Naive thymus-derived CD8-positive, alpha-beta T cell (primary cell): ENCODE results near the gene HOXB2. TPM values are rescaled to one million over a fixed set of nuclear protein-coding genes. Genes with fewer than 3 reads are reported as not detected.
A peak's percentile ranks its signal among the peaks of the same experiment; 100 is the strongest.

Experiments used
- ATAC-seq, 2 donors: fragments of 150-1000 bp; cut with Tn5 transposase in 1 of 2; sonication (Bioruptor Pico), chemical (Tn5 transposase) in 1 of 2; 1 replicate in 1 of 2; 2 replicates in 1 of 2; pipeline ENCODE4 v1.10.0; 2021; ENCODE audit warnings: mild to moderate bottlenecking in 2 of 2, moderate library complexity in 2 of 2
- POLR2A ChIA-PET: fragments of 350-600 bp; sonication (Branson Sonifier 250); formaldehyde crosslinking; loops from one replicate; lab custom pipeline; 2021; ENCODE audit warnings: antibody characterized with exemption; lab: Charles Lee
- DNase-seq, 10 donors: peaks; one replicate each; pipeline versions ENCODE4 v3.0.0 to v3.0.0-alpha.2; 2020 to 2022
- H3K27ac Mint-ChIP-seq, 10 donors: one replicate each; pipeline ENCODE4 v1.8.0; 2020 to 2022; ENCODE audit warnings: mild to moderate bottlenecking in 10 of 10, mixed read lengths in 10 of 10, moderate library complexity in 4 of 10, inconsistent platforms in 1 of 10
- H3K27me3 Mint-ChIP-seq, 5 donors: one replicate each; pipeline ENCODE4 v1.8.0; 2021 to 2022; ENCODE audit warnings: mixed read lengths in 5 of 5
- H3K36me3 Mint-ChIP-seq, 3 donors: one replicate each; pipeline ENCODE4 v1.8.0; 2020 to 2022; ENCODE audit warnings: mixed read lengths in 3 of 3, mild to moderate bottlenecking in 2 of 3, inconsistent platforms in 1 of 3
- H3K4me1 Mint-ChIP-seq, 4 donors: one replicate each; pipeline ENCODE4 v1.8.0; 2021 to 2022; ENCODE audit warnings: mixed read lengths in 4 of 4
- H3K4me3 Mint-ChIP-seq, 10 donors: one replicate each; pipeline ENCODE4 v1.8.0; 2020 to 2022; ENCODE audit warnings: mild to moderate bottlenecking in 10 of 10, mixed read lengths in 10 of 10, moderate library complexity in 6 of 10, inconsistent platforms in 1 of 10
- H3K9me3 Mint-ChIP-seq, 9 donors: one replicate each; pipeline ENCODE4 v1.8.0; 2020 to 2022; ENCODE audit warnings: mixed read lengths in 9 of 9, mild to moderate bottlenecking in 3 of 9, inconsistent platforms in 1 of 9, moderate library complexity in 1 of 9
- polyA plus RNA-seq, 3 donors: library from polyadenylated mRNA; unstranded; fragments of 300-500 nt; fragmentation: Illumina TruSeq; gene quantifications; one replicate each; pipeline ENCODE4 v1.2.3, GENCODE V29; 2021
- total RNA-seq, 8 experiments: library from RNA in 2 of 8; stranded (reverse) in 2 of 8; gene quantifications; one replicate each; pipeline ENCODE4 v1.2.3 and lab custom pipeline; 2021 to 2026

HOXB2 gene
- total and polyA plus RNA-seq, 5 experiments from 2014 or later, result 7.6 to 32.4 (median 16.4) TPM

- Mint-ChIP-seq H3K27me3 (peaks cover 36 to 59% (median 54%) of the 10 kb centered on the region in 5 donors), H3K36me3 (no peaks in the 10 kb centered on the region), H3K4me3 (peak within 1 kb of the TSS; percentile 86 to 96 (median 90)), H3K4me1 (peaks cover 11 to 65% (median 43%) of the 10 kb centered on the region in 4 donors), H3K9me3 (no peaks in the 10 kb centered on the region), H3K27ac (peak within 1 kb of the TSS; percentile 43 to 91 (median 80))
- ATAC-seq (peak; percentile 77 to 78), DNase-seq (peak; percentile 34 to 80 (median 56))
- POLR2A ChIA-PET, result interaction anchor here (0.9 to 2.2 kb wide), 5 partner anchors 9 to 36 kb away, joined by 3 to 9 read pairs (median 5); partner anchors contain the start of gene HOXB5
Observed at GRCh38 chr17:48577946-48578615, 33.2 kb upstream of the HOXB2 start, which contains the start of gene HOXB4. Gene HOXB4, minus strand, starts transcription at chr17:48578350. Its CDS starts 31 bp downstream, at chr17:48578319.

GRCh38 chr17:48577330-48577945, 32.5 kb upstream of the HOXB2 start:
- H3K9me3 Mint-ChIP-seq, result no peaks in the 10 kb centered on the region
- H3K4me1 Mint-ChIP-seq, result peaks cover 11 to 62% (median 41%) of the 10 kb centered on the region in 4 donors
- no peaks in the 10 kb centered on the region for H3K36me3 Mint-ChIP-seq
- peak overlapping the region in 4 of 10 donors; percentile 56 to 73 (median 60) for H3K27ac Mint-ChIP-seq
- POLR2A ChIA-PET, result interaction anchor here (1.0 to 2.2 kb wide), 4 partner anchors 9 to 34 kb away, joined by 3 to 9 read pairs (median 4); no protein-coding TSS in a partner anchor
- peak; percentile 22 to 38 for ATAC-seq
- peak overlapping the region; percentile 55 to 87 (median 83) for H3K4me3 Mint-ChIP-seq
- DNase-seq, result no peak
- peaks cover 31 to 52% (median 48%) of the 10 kb centered on the region in 5 donors for H3K27me3 Mint-ChIP-seq

DNA sequence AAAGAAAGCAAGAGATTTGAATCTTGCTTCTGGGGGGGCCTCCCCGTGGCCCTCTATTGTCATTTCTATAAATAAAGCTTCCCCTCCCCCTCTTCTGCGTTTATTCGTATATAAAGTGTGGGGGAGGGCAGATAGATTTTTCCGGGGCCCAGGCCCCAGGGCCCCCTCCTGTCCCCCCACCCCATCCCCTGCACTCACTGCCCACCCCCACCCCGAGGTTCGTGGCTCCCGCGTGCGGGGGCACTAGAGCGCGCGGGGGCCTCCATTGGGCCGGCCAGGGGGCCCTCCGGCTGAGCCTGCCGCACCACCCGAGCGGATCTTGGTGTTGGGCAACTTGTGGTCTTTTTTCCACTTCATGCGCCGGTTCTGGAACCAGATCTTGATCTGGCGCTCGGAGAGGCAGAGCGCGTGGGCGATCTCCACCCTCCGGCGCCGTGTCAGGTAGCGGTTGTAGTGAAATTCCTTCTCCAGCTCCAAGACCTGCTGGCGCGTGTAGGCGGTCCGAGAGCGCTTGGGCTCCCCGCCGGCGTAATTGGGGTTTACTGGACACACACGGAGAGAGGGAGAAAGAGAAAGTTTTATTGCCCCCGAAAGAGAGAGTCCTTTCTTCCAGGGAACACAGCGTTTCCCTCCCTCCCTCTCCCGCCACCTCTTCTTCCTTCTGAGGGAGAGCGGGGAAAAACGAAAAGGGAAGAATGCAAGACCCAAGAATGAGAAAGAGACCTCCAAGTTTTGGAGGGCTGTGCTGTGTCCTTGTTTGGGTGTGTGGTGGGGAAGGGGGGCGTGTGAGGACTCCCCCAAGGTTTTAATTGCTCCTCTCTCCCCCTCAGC, 31.8 kb upstream of the HOXB2 start:
- DNase-seq (no peak), ATAC-seq (no peak)
- H3K27ac Mint-ChIP-seq, result peak overlapping the region in 2 of 10 donors; percentile 51 to 70
- peaks cover 11 to 58% (median 38%) of the 10 kb centered on the region in 4 donors for H3K4me1 Mint-ChIP-seq
- no peaks in the 10 kb centered on the region for H3K9me3 Mint-ChIP-seq
- H3K36me3 Mint-ChIP-seq, result no peaks in the 10 kb centered on the region
- POLR2A ChIA-PET, result interaction anchor here (1.0 to 2.2 kb wide), 2 partner anchors 20 to 30 kb away, joined by 3 to 9 read pairs; no protein-coding TSS in a partner anchor
- peaks cover 28 to 45% (median 44%) of the 10 kb centered on the region in 5 donors for H3K27me3 Mint-ChIP-seq
- H3K4me3 Mint-ChIP-seq, result peak overlapping the region; percentile 59 to 87 (median 83)

- Mint-ChIP-seq H3K9me3 (no peaks in the 10 kb centered on the region), H3K4me1 (peaks cover 11 to 51% (median 31%) of the 10 kb centered on the region in 4 donors), H3K27ac (peak overlapping the region in 2 of 10 donors; percentile 19 to 79), H3K27me3 (peaks cover 23 to 37% (median 36%) of the 10 kb centered on the region in 5 donors), H3K4me3 (peak overlapping the region in 2 of 10 donors; percentile 38 to 52), H3K36me3 (no peaks in the 10 kb centered on the region)
- ATAC-seq (no peak), DNase-seq (no peak)
- POLR2A ChIA-PET, result interaction anchor here (1.5 kb wide), 1 partner anchor 10 kb away, joined by 4 read pairs; no protein-coding TSS in a partner anchor
Observed at GRCh38 chr17:48575673-48576478, 31.0 kb upstream of the HOXB2 start.

DNA sequence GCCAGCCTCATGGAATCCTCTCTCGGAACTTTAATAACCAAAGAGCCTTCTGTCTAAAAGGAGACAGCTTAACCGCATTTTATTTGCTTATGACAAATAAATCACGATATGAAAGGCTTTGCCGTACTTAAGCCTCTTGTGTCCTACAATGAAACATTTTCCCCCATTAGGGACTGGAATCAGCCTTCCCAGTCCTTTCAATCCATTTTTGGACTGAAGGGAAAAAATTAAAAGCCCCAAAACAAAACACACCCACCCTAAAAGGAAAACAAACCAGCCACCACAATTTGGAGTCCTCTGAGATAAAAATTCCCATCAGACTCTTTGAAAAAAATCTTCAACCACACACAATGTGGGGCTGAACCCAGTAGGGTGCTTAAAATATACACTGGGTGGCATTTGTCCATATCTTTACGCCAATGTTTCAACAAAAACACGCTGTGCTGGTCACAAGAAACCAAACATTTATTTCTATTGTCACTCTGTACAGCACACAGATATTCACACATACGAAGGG, 30.2 kb upstream of the HOXB2 start:
- Mint-ChIP-seq H3K36me3 (no peaks in the 10 kb centered on the region), H3K27ac (no peak overlapping the region), H3K4me3 (no peak overlapping the region), H3K4me1 (peaks cover 11 to 45% (median 27%) of the 10 kb centered on the region in 4 donors), H3K27me3 (peaks cover 17 to 29% (median 29%) of the 10 kb centered on the region in 5 donors), H3K9me3 (no peaks in the 10 kb centered on the region)
- POLR2A ChIA-PET, result interaction anchor here (1.1 to 1.5 kb wide), 2 partner anchors 9 to 121 kb away, joined by 3 to 4 read pairs; no protein-coding TSS in a partner anchor
- ATAC-seq (no peak), DNase-seq (no peak)

DNA sequence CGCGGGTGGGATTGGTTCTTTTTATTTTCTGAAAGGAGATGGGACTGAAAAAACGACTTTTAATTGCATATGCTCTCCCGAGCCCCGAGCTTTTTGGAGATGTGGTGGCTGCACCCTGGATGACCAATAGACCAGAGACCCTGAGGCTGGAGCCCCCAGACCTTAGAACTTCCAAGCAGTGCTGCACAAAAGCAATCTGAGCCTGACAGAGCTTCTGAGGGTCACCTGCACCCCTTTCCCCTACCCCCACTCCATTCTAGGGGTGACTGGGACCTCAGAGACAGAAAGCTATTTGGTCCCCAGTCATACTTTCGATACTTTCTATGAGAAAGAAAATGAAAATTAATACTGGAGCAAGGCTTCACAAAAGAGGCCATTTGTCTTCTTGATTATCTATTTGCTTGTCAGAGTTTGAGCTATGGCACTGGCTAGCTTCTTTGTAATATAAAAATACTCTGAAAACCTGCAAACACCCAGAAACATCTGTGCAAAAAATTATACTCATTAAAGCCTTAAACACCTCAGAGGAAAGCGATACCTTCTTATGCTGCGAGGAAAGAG, 29.7 kb upstream of the HOXB2 start:
- Mint-ChIP-seq H3K27me3 (peaks cover 16 to 27% (median 24%) of the 10 kb centered on the region in 5 donors), H3K4me3 (no peak overlapping the region), H3K9me3 (no peaks in the 10 kb centered on the region), H3K36me3 (no peaks in the 10 kb centered on the region), H3K4me1 (peaks cover 9 to 41% (median 25%) of the 10 kb centered on the region in 4 donors), H3K27ac (no peak overlapping the region)
- POLR2A ChIA-PET, result interaction anchor here (0.7 to 1.5 kb wide), 3 partner anchors 8 to 121 kb away, joined by 3 to 4 read pairs (median 3); no protein-coding TSS in a partner anchor
- ATAC-seq, result no peak
- no peak for DNase-seq

DNA sequence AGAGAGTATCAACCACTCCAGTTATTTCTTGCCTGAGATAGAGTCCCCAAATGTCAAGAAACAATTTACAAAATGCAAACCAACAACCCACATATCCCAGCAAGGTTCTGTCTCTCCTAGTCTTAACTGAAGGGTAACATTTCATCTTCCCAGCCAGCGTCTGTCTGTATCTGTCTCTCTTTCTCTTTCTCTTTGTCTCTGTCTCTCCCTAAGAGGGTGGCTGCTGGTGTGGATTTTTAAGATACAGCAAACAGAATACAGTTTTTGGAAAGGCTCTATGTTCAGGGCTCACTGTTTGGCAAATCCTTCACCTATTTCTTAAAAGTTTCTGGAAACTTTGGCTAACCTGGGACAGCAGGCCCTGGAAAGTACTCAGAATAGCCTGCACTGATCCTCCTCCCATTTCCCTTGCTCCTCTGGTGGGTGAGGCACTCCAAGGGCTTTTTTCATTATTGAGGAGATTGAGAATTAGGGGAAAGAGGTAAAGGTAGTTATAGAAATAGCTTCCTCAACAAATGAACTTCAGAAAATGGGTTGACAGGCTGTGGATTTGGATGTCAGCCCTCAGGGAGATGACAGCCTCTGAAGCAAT, 27.0 kb upstream of the HOXB2 start:
- POLR2A ChIA-PET, result no interaction called here
- no peak overlapping the region for H3K27ac Mint-ChIP-seq
- H3K4me3 Mint-ChIP-seq, result no peak overlapping the region
- peaks cover 9 to 22% (median 17%) of the 10 kb centered on the region in 5 donors for H3K27me3 Mint-ChIP-seq
- peaks cover 0 to 3% (median 0%) of the 10 kb centered on the region in 3 donors for H3K36me3 Mint-ChIP-seq
- no peak for ATAC-seq
- DNase-seq, result no peak
- no peaks in the 10 kb centered on the region for H3K9me3 Mint-ChIP-seq
- H3K4me1 Mint-ChIP-seq, result peaks cover 5 to 31% (median 9%) of the 10 kb centered on the region in 4 donors

- no peak overlapping the region for H3K4me3 Mint-ChIP-seq
- no peak for ATAC-seq
- H3K4me1 Mint-ChIP-seq, result peaks cover 4 to 27% (median 7%) of the 10 kb centered on the region in 4 donors
- POLR2A ChIA-PET, result no interaction called here
- peaks cover 0 to 3% (median 0%) of the 10 kb centered on the region in 3 donors for H3K36me3 Mint-ChIP-seq
- peaks cover 9 to 20% (median 17%) of the 10 kb centered on the region in 5 donors for H3K27me3 Mint-ChIP-seq
- DNase-seq, result peak in 1 of 10 donors; percentile 42
- H3K27ac Mint-ChIP-seq, result no peak overlapping the region
- no peaks in the 10 kb centered on the region for H3K9me3 Mint-ChIP-seq
Observed at GRCh38 chr17:48571024-48571818, 26.3 kb upstream of the HOXB2 start.

DNA sequence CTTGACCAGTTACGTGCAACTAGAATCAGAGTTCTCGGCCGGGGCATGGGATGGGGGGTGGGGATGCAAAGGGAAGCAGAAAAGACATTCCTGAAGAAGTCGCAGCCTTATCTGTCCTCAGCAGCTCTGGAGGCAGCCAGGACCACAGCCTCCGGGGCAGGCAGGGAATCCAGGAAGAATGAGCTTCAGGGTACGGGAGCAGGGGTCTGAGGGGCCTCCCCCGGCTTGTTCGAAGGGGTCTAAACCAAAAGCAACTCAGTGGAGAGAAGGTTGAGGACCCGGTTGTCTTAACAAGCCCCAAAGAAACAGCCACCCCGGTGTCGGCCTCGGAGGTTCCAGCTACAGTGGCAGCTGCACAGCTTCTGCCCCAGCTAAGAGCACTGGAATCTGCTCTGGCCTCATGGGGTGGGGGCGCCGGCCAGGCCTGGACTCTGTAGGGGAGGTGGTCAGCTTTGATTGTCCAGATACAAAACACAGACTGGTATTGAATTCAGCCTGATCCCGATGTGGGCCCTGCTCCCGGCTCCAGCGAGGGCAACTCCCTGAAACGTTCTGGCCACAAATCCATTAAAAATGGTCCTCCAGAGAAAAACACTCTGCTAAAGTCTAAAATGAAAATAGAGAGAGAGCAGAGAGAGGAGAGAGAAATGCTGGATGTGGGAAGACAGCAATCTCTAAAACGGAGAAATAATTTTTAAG, 25.6 kb upstream of the HOXB2 start:
- Mint-ChIP-seq H3K27me3 (peaks cover 9 to 16% (median 14%) of the 10 kb centered on the region in 5 donors), H3K9me3 (no peaks in the 10 kb centered on the region), H3K4me3 (no peak overlapping the region), H3K27ac (peak overlapping the region in 1 of 10 donors; percentile 44), H3K4me1 (peaks cover 4 to 22% (median 6%) of the 10 kb centered on the region in 4 donors), H3K36me3 (peaks cover 0 to 3% (median 0%) of the 10 kb centered on the region in 3 donors)
- POLR2A ChIA-PET, result no interaction called here
- DNase-seq, result no peak
- ATAC-seq, result no peak
